Measurements from ENCODE around the gene NEU4.

DNA sequence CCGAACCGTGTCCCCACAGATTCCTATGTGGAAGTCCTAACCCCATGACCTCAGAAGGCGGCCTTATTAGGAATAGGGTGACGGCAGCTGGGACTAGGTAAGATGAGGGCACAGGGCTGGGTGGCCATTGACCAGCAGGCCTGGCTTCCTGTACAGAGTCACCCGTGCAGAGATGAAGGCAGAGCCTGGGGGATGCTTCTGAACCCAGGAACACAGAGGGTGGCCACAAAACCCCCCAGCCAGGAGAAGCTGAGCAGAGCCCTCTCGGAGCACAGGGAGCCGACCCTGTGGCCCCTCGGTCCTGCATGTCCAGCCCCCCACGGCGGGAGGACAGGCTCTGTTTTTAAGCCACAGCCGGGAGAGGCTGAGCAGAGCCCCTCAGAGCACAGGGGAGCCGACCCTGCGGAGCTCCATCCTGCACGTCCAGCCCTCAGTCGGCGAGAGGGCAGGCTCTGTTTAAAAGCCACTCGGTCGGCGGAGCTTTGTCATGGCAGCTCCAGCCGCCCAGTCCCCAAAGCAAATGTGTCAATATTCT, 47.0 kb downstream of the NEU4 start:
- TF ChIP-seq POLR2AphosphoS5 (IDR thresholded peaks at IDR 0.05; ENCODE audit: low read depth, low read length) (no peak), SIN3A (IDR thresholded peaks at IDR 0.05; ENCODE audit: borderline replicate concordance, insufficient read depth, low read depth, low read length) (no peak), TCF7L2 (IDR thresholded peaks at IDR 0.05; ENCODE audit: low read depth, low read length) (no peak)
- TF ChIP-seq, protein P1, sequence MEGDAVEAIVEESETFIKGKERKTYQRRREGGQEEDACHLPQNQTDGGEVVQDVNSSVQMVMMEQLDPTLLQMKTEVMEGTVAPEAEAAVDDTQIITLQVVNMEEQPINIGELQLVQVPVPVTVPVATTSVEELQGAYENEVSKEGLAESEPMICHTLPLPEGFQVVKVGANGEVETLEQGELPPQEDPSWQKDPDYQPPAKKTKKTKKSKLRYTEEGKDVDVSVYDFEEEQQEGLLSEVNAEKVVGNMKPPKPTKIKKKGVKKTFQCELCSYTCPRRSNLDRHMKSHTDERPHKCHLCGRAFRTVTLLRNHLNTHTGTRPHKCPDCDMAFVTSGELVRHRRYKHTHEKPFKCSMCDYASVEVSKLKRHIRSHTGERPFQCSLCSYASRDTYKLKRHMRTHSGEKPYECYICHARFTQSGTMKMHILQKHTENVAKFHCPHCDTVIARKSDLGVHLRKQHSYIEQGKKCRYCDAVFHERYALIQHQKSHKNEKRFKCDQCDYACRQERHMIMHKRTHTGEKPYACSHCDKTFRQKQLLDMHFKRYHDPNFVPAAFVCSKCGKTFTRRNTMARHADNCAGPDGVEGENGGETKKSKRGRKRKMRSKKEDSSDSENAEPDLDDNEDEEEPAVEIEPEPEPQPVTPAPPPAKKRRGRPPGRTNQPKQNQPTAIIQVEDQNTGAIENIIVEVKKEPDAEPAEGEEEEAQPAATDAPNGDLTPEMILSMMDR (IDR thresholded peaks at IDR 0.05): no peak
- TF ChIP-seq, protein P2, sequence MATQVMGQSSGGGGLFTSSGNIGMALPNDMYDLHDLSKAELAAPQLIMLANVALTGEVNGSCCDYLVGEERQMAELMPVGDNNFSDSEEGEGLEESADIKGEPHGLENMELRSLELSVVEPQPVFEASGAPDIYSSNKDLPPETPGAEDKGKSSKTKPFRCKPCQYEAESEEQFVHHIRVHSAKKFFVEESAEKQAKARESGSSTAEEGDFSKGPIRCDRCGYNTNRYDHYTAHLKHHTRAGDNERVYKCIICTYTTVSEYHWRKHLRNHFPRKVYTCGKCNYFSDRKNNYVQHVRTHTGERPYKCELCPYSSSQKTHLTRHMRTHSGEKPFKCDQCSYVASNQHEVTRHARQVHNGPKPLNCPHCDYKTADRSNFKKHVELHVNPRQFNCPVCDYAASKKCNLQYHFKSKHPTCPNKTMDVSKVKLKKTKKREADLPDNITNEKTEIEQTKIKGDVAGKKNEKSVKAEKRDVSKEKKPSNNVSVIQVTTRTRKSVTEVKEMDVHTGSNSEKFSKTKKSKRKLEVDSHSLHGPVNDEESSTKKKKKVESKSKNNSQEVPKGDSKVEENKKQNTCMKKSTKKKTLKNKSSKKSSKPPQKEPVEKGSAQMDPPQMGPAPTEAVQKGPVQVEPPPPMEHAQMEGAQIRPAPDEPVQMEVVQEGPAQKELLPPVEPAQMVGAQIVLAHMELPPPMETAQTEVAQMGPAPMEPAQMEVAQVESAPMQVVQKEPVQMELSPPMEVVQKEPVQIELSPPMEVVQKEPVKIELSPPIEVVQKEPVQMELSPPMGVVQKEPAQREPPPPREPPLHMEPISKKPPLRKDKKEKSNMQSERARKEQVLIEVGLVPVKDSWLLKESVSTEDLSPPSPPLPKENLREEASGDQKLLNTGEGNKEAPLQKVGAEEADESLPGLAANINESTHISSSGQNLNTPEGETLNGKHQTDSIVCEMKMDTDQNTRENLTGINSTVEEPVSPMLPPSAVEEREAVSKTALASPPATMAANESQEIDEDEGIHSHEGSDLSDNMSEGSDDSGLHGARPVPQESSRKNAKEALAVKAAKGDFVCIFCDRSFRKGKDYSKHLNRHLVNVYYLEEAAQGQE (IDR thresholded peaks at IDR 0.05; ENCODE audit: insufficient read depth in 1 of 2, low read depth in 2 of 2, low read length in 1 of 2): no peak

All from Panc1 (cell line).